Glomerular endothelial cell (primary cell): ENCODE data around the gene NPC1. TPM values are rescaled to one million over a fixed set of nuclear protein-coding genes. Genes with fewer than 3 reads are reported as not detected.
"Not testable (repeated sequence)": the region's sequence is repeated elsewhere in the genome, so short reads cannot be mapped to it uniquely, and the experiment has no call there.

Experiments
- DNase-seq: peaks from one replicate; pipeline ENCODE4 v3.0.0-alpha.2; 2011; ENCODE audit warnings: low read depth, low spot score; ENCODE audit errors: extremely low read depth
- total RNA-seq: library from RNA; depleted of rRNA; stranded (reverse); fragments of >200 nt; gene quantifications from 2 replicates; pipeline ENCODE4 v1.2.3, GENCODE V29; 2015

NPC1 gene
- total RNA-seq = 62.0 and 107 TPM in 2 replicates

GRCh38 chr18:23586249-23587196 is at the start of gene NPC1:
TSS of gene NPC1 (minus strand) at chr18:23586506. CDS start at chr18:23586343, 163 bp downstream.
- DNase-seq = no peak

- DNase-seq = no peak
Observed at GRCh38 chr18:23636071-23636399, 49.7 kb upstream of the NPC1 start.

GRCh38 chr18:23635283-23636070 is 49.2 kb upstream of the NPC1 start:
- DNase-seq = no peak

GRCh38 chr18:23634692-23635091 is 48.4 kb upstream of the NPC1 start:
- DNase-seq = no peak

GRCh38 chr18:23632615-23633014 is 46.3 kb upstream of the NPC1 start:
- no peak for DNase-seq

- DNase-seq = no peak
Observed at GRCh38 chr18:23631746-23632145, 45.4 kb upstream of the NPC1 start.

GRCh38 chr18:23631312-23631711 is 45.0 kb upstream of the NPC1 start:
- no peak for DNase-seq

- no peak for DNase-seq
Observed at GRCh38 chr18:23629444-23629946, 43.2 kb upstream of the NPC1 start.

- no peak for DNase-seq
Observed at GRCh38 chr18:23627970-23628369, 41.7 kb upstream of the NPC1 start.

GRCh38 chr18:23627321-23627720 is 41.0 kb upstream of the NPC1 start:
- DNase-seq = no peak

- no peak for DNase-seq
Observed at GRCh38 chr18:23626451-23627279, 40.4 kb upstream of the NPC1 start.

- no peak for DNase-seq
Observed at GRCh38 chr18:23623040-23623439, 36.7 kb upstream of the NPC1 start.

GRCh38 chr18:23619388-23619881 is 33.1 kb upstream of the NPC1 start:
- no peak for DNase-seq

- DNase-seq = no peak
Observed at GRCh38 chr18:23618862-23619387, 32.6 kb upstream of the NPC1 start.

GRCh38 chr18:23617412-23618014 is 31.2 kb upstream of the NPC1 start:
- DNase-seq = no peak

GRCh38 chr18:23616258-23616657 is 30.0 kb upstream of the NPC1 start:
- no peak for DNase-seq

GRCh38 chr18:23614891-23615290 is 28.6 kb upstream of the NPC1 start:
- DNase-seq = no peak

- DNase-seq = no peak
Observed at GRCh38 chr18:23614413-23614812, 28.1 kb upstream of the NPC1 start.

- not testable (repeated sequence) for DNase-seq
Observed at GRCh38 chr18:23613091-23613475, 26.8 kb upstream of the NPC1 start.
